ENCODE measurements around the gene MC2R. TPM values are rescaled to one million over a fixed set of nuclear protein-coding genes. Genes with fewer than 3 reads are reported as not detected.

The MC2R gene
- total RNA-seq, 1 experiment from 2014 or later = not detected

GRCh38 chr18:13878857-13879256 is 36.5 kb downstream of the MC2R start:
- Histone ChIP-seq H2BK20ac (ENCODE audit: low read depth, low read length, poor library complexity, severe bottlenecking) (no peak overlapping the region), H2BK5ac (ENCODE audit: insufficient read length, low read length) (no peak overlapping the region), H3K4ac (ENCODE audit: low read depth, low read length) (no peak overlapping the region), H4K20me1 (ENCODE audit: control insufficient read depth, insufficient read depth, insufficient read length) (no peaks in the 10 kb centered on the region), H3T11ph (ENCODE audit: low read length) (no peak overlapping the region), H4K5ac (ENCODE audit: insufficient read length, low read depth, low read length) (no peak overlapping the region), H3K4me2 (ENCODE audit: insufficient read depth, insufficient read length, low read length) (no peak overlapping the region), H3K4me1 (ENCODE audit: insufficient read depth, low read length) (no peaks in the 10 kb centered on the region), H3K9ac (ENCODE audit: extremely low read depth, insufficient read length, low read length) (no peak overlapping the region), H3K18ac (ENCODE audit: insufficient read length, low read depth, low read length) (no peak overlapping the region), H2BK120ac (ENCODE audit: low read depth, low read length, poor library complexity, severe bottlenecking) (no peak overlapping the region), H4K91ac (ENCODE audit: insufficient read length, low read depth, low read length) (no peak overlapping the region), H3K9me3 (ENCODE audit: control insufficient read depth, low read depth, low read length) (no peaks in the 10 kb centered on the region), H2AK5ac (ENCODE audit: insufficient read length, low read length) (no peak overlapping the region), H3K79me1 (ENCODE audit: insufficient read depth, low read depth, low read length, poor library complexity, severe bottlenecking) (no peaks in the 10 kb centered on the region), H3K27me3 (ENCODE audit: insufficient read depth, low read length) (no peaks in the 10 kb centered on the region), H3K79me2 (ENCODE audit: insufficient read depth, low read length) (no peaks in the 10 kb centered on the region), H2BK15ac (ENCODE audit: low read depth, low read length) (no peak overlapping the region), H4K8ac (replicated peaks; ENCODE audit: insufficient read length, low read depth, low read length) (no peak overlapping the region), H3K56ac (ENCODE audit: insufficient read length, low read depth, low read length) (no peak overlapping the region), H2AFZ (ENCODE audit: low read length) (no peak overlapping the region), H3K23me2 (ENCODE audit: insufficient read length, low read depth, low read length, poor library complexity, severe bottlenecking) (no peaks in the 10 kb centered on the region), H3K23ac (ENCODE audit: insufficient read length, low read depth, low read length) (no peak overlapping the region), H2BK12ac (ENCODE audit: insufficient read length, low read depth, low read length) (no peak overlapping the region), H3K14ac (ENCODE audit: insufficient read depth, low read length) (no peak overlapping the region), H3K27ac (ENCODE audit: insufficient read length, low read depth, low read length) (no peak overlapping the region)
- H3K4me1 Mint-ChIP-seq = peaks cover 15 to 20% of the 10 kb centered on the region in 2 experiments
- H3K27me3 Mint-ChIP-seq (ENCODE audit: low read depth) = peaks cover 6% of the 10 kb centered on the region
- WGBS (ENCODE audit: extremely low coverage, insufficient read length, low lambda C conversion rate) = no CpG with 5 or more reads among the region's 2 CpGs
- H3K36me3 Mint-ChIP-seq (ENCODE audit: insufficient read depth in 1 of 3, low read depth in 3 of 3) = no peaks in the 10 kb centered on the region
- TF ChIP-seq, protein P1, sequence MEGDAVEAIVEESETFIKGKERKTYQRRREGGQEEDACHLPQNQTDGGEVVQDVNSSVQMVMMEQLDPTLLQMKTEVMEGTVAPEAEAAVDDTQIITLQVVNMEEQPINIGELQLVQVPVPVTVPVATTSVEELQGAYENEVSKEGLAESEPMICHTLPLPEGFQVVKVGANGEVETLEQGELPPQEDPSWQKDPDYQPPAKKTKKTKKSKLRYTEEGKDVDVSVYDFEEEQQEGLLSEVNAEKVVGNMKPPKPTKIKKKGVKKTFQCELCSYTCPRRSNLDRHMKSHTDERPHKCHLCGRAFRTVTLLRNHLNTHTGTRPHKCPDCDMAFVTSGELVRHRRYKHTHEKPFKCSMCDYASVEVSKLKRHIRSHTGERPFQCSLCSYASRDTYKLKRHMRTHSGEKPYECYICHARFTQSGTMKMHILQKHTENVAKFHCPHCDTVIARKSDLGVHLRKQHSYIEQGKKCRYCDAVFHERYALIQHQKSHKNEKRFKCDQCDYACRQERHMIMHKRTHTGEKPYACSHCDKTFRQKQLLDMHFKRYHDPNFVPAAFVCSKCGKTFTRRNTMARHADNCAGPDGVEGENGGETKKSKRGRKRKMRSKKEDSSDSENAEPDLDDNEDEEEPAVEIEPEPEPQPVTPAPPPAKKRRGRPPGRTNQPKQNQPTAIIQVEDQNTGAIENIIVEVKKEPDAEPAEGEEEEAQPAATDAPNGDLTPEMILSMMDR (conservative IDR thresholded peaks at IDR 0.05) = no peak
- no peak overlapping the region for H3K27ac Mint-ChIP-seq
- no peak for DNase-seq
- H3K4me3 Mint-ChIP-seq = no peak overlapping the region
- H3K9me3 Mint-ChIP-seq = no peaks in the 10 kb centered on the region
